Astrocyte of the hippocampus (primary cell): ENCODE results near the gene PPP2R3A.

Experiments
- DNase-seq: peaks from one replicate; pipeline ENCODE4 v3.0.0; 2011; ENCODE audit warnings: low read depth, low spot score

PPP2R3A gene

GRCh38 chr3:135973841-135974240 is 8.3 kb downstream of the PPP2R3A start:
- no peak for DNase-seq

- DNase-seq: no peak
These were observed 9.5 kb downstream of the PPP2R3A start for GRCh38 chr3:135975053-135975452.

GRCh38 chr3:135975536-135975935 is 10.0 kb downstream of the PPP2R3A start:
- no peak for DNase-seq

GRCh38 chr3:135980343-135980742 is 14.8 kb downstream of the PPP2R3A start:
- DNase-seq: no peak

GRCh38 chr3:135981701-135982403 is 16.3 kb downstream of the PPP2R3A start:
- no peak for DNase-seq

GRCh38 chr3:135982404-135982761 is 16.9 kb downstream of the PPP2R3A start:
- no peak for DNase-seq

- no peak for DNase-seq
These were observed 17.5 kb downstream of the PPP2R3A start for GRCh38 chr3:135982922-135983581.

GRCh38 chr3:135987661-135988060 is 22.1 kb downstream of the PPP2R3A start:
- DNase-seq: no peak

GRCh38 chr3:135989242-135989641 is 23.7 kb downstream of the PPP2R3A start:
- peak; percentile 35 for DNase-seq

GRCh38 chr3:135990903-135991302 is 25.4 kb downstream of the PPP2R3A start:
- no peak for DNase-seq

GRCh38 chr3:135991621-135992020 is 26.1 kb downstream of the PPP2R3A start:
- DNase-seq: peak; percentile 11

- DNase-seq: peak; percentile 77
These were observed 26.5 kb downstream of the PPP2R3A start for GRCh38 chr3:135992072-135992471.

- DNase-seq: no peak
These were observed 29.3 kb downstream of the PPP2R3A start for GRCh38 chr3:135994708-135995337.

- DNase-seq: no peak
These were observed 30.2 kb downstream of the PPP2R3A start for GRCh38 chr3:135995766-135996165.

- no peak for DNase-seq
These were observed 32.2 kb downstream of the PPP2R3A start for GRCh38 chr3:135997554-135998320.

- DNase-seq: no peak
These were observed 42.7 kb downstream of the PPP2R3A start for GRCh38 chr3:136008221-136008620.

- DNase-seq: no peak
These were observed 43.4 kb downstream of the PPP2R3A start for GRCh38 chr3:136008732-136009470.

- no peak for DNase-seq
These were observed 53.3 kb downstream of the PPP2R3A start for GRCh38 chr3:136018876-136019275.

GRCh38 chr3:136021803-136022202 is 56.3 kb downstream of the PPP2R3A start:
- DNase-seq: no peak

GRCh38 chr3:136022529-136023263 is 57.2 kb downstream of the PPP2R3A start:
- DNase-seq: no peak
